A549 (cell line): Measurements from ENCODE around the gene KCNJ1.

Source experiments
- BHLHE40 ChIP-seq: IDR thresholded peaks from 2 replicates; pipeline ENCODE4 v1.6.1; 2012; ENCODE audit warnings: low read depth, low read length, inconsistent platforms
- CHD2 ChIP-seq: fragments of 150-350 bp; IDR thresholded peaks from 2 replicates; pipeline ENCODE4 v1.6.1; 2014; ENCODE audit warnings: low read length; ENCODE audit not compliant: partially characterized antibody
- HDAC2 ChIP-seq: fragments of 200-600 bp; sonication (generic); IDR thresholded peaks from 2 replicates; pipeline ENCODE4 v1.6.1; 2016
- JUN ChIP-seq, 2 experiments: fragments of >200 bp; sonication (Bioruptor Twin); formaldehyde crosslinking; IDR thresholded peaks; 2 replicates in 1 of 2; 3 replicates in 1 of 2; pipeline ENCODE4 v1.6.1; 2016 to 2017
- POLR2A ChIP-seq: IDR thresholded peaks from 2 replicates; pipeline ENCODE4 v1.6.1; 2012; ENCODE audit warnings: mild to moderate bottlenecking, low read length
- RCOR1 ChIP-seq: fragments of 150-350 bp; IDR thresholded peaks from 2 replicates; pipeline ENCODE4 v1.6.1; 2014; ENCODE audit warnings: antibody characterized with exemption, low read length, low read depth
- RFX5 ChIP-seq: fragments of 450-650 bp; IDR thresholded peaks from 2 replicates; pipeline ENCODE4 v1.7.1; 2014; ENCODE audit warnings: antibody characterized with exemption, mild to moderate bottlenecking, moderate library complexity
- RNF2 ChIP-seq: fragments of 200-600 bp; sonication (generic); IDR thresholded peaks from 2 replicates; pipeline ENCODE4 v1.6.1; 2016; ENCODE audit warnings: low read depth, mild to moderate bottlenecking, antibody characterized with exemption, moderate library complexity, borderline replicate concordance
- TF ChIP-seq, protein P1 (sequence below): fragments of >200 bp; sonication (Bioruptor Twin); formaldehyde crosslinking; IDR thresholded peaks from 3 replicates; pipeline ENCODE4 v1.5.1; 2016
- TF ChIP-seq, protein P2 (sequence below): IDR thresholded peaks from 2 replicates; pipeline ENCODE4 v1.6.1; 2012

DNA sequence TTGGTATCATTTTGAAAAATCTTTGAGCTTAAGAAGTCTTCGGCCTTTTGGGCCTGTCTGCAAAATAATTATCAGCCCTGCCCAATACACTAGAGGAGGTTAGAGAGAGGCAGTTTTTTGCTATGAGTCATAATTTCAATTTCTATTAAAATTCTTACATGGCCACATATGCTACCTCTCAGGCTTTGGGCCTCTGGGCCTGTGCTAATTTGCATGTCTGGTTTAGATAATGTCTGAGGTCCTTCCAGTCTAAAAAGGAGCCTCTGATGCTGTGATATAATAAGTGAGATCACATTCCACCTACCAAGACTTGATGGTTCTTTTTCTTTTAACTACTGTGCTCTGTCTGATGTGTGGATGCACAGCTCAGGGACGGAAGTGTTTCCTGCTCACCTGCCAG lies 70.8 kb downstream of the KCNJ1 start:
- TF ChIP-seq, protein P1, sequence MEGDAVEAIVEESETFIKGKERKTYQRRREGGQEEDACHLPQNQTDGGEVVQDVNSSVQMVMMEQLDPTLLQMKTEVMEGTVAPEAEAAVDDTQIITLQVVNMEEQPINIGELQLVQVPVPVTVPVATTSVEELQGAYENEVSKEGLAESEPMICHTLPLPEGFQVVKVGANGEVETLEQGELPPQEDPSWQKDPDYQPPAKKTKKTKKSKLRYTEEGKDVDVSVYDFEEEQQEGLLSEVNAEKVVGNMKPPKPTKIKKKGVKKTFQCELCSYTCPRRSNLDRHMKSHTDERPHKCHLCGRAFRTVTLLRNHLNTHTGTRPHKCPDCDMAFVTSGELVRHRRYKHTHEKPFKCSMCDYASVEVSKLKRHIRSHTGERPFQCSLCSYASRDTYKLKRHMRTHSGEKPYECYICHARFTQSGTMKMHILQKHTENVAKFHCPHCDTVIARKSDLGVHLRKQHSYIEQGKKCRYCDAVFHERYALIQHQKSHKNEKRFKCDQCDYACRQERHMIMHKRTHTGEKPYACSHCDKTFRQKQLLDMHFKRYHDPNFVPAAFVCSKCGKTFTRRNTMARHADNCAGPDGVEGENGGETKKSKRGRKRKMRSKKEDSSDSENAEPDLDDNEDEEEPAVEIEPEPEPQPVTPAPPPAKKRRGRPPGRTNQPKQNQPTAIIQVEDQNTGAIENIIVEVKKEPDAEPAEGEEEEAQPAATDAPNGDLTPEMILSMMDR, result no peak
- TF ChIP-seq, protein P2, sequence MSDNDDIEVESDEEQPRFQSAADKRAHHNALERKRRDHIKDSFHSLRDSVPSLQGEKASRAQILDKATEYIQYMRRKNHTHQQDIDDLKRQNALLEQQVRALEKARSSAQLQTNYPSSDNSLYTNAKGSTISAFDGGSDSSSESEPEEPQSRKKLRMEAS, result no peak
- TF ChIP-seq JUN (IDR thresholded peaks at IDR 0.05) (no peak), HDAC2 (no peak), POLR2A (no peak), RFX5 (no peak), BHLHE40 (no peak), RNF2 (no peak), CHD2 (no peak), RCOR1 (no peak)
